ENCODE measurements around the gene SLF2.
A peak's percentile ranks its signal among the peaks of the same experiment; 100 is the strongest.

Gene SLF2

GRCh38 chr10:101000915-101001658, 88.3 kb downstream of the SLF2 start:
- DNase-seq, result no peak

- DNase-seq, result no peak
Measured at GRCh38 chr10:101001659-101002035, 88.9 kb downstream of the SLF2 start.

GRCh38 chr10:101002456-101002855, 89.7 kb downstream of the SLF2 start:
- no peak for DNase-seq

- no peak for DNase-seq
Measured at GRCh38 chr10:101003639-101004206, 91.0 kb downstream of the SLF2 start.

- DNase-seq, result no peak
Measured at GRCh38 chr10:101005361-101005760, 92.6 kb downstream of the SLF2 start.

- no peak for DNase-seq
Measured at GRCh38 chr10:101005869-101006567, 93.3 kb downstream of the SLF2 start.

- DNase-seq, result no peak
Measured at GRCh38 chr10:101006593-101007098, 93.9 kb downstream of the SLF2 start.

GRCh38 chr10:101007099-101007711, 94.4 kb downstream of the SLF2 start:
- no peak for DNase-seq

- no peak for DNase-seq
Measured at GRCh38 chr10:101007915-101008822, 95.4 kb downstream of the SLF2 start.

GRCh38 chr10:101008823-101009423, 96.2 kb downstream of the SLF2 start:
- DNase-seq, result no peak

- no peak for DNase-seq
Measured at GRCh38 chr10:101010329-101010728, 97.6 kb downstream of the SLF2 start.

GRCh38 chr10:101011517-101012423, 99.0 kb downstream of the SLF2 start:
- DNase-seq, result no peak

GRCh38 chr10:101012525-101013364, 100.0 kb downstream of the SLF2 start:
- DNase-seq, result peak; percentile 89

GRCh38 chr10:101013365-101013825, 100.6 kb downstream of the SLF2 start:
- no peak for DNase-seq

GRCh38 chr10:101014230-101014884, 101.6 kb downstream of the SLF2 start:
- peak; percentile 94 for DNase-seq

All from activated CD8-positive, alpha-beta memory T cell treated with anti-CD3 and anti-CD28 coated beads, Interleukin-2, amount 50 U/mL, for 48 hours (primary cell).